T-helper 17 cell (primary cell): Measurements from ENCODE around the gene LRIT1. TPM values are rescaled to one million over a fixed set of nuclear protein-coding genes. Genes with fewer than 3 reads are reported as not detected.
"Not testable (repeated sequence)": the region's sequence is repeated elsewhere in the genome, so short reads cannot be mapped to it uniquely, and the experiment has no call there.

Source experiments
- ATAC-seq: fragments of 150-1000 bp; cut with Tn5 transposase; 2 replicates; pipeline ENCODE4 v1.10.0; 2021; ENCODE audit warnings: mild to moderate bottlenecking, moderate library complexity
- DNase-seq, 3 donors: peaks; one replicate each; pipeline versions ENCODE4 v3.0.0 to v3.0.0-alpha.2; 2020 to 2021
- H3K9me3 ChIP-seq: one replicate; pipeline ENCODE4 v1.7.0; 2013; ENCODE audit warnings: low read length, mild to moderate bottlenecking; ENCODE audit not compliant: control insufficient read depth, poor library complexity, severe bottlenecking
- H3K27ac Mint-ChIP-seq: one replicate; pipeline ENCODE4 v1.8.0; 2022; ENCODE audit warnings: mild to moderate bottlenecking, moderate library complexity, mixed read lengths
- H3K27me3 Mint-ChIP-seq: one replicate; pipeline ENCODE4 v1.8.0; 2022; ENCODE audit warnings: mixed read lengths
- H3K36me3 Mint-ChIP-seq: one replicate; pipeline ENCODE4 v1.8.0; 2022; ENCODE audit warnings: low read depth, mixed read lengths
- H3K4me1 Mint-ChIP-seq: one replicate; pipeline ENCODE4 v1.8.0; 2022; ENCODE audit warnings: mild to moderate bottlenecking, mixed read lengths
- H3K4me3 Mint-ChIP-seq: one replicate; pipeline ENCODE4 v1.8.0; 2022; ENCODE audit warnings: mild to moderate bottlenecking, moderate library complexity, mixed read lengths
- total RNA-seq, 4 donors: library from RNA in 2 of 4; stranded (reverse) in 2 of 4; gene quantifications; one replicate each; pipeline ENCODE4 v1.2.3 and lab custom pipeline; 2022 to 2026

The LRIT1 gene
- total RNA-seq = not detected
- 0 reads per million in 2 donors for total RNA-seq (lab: John Stamatoyannopoulos, UW)

DNA sequence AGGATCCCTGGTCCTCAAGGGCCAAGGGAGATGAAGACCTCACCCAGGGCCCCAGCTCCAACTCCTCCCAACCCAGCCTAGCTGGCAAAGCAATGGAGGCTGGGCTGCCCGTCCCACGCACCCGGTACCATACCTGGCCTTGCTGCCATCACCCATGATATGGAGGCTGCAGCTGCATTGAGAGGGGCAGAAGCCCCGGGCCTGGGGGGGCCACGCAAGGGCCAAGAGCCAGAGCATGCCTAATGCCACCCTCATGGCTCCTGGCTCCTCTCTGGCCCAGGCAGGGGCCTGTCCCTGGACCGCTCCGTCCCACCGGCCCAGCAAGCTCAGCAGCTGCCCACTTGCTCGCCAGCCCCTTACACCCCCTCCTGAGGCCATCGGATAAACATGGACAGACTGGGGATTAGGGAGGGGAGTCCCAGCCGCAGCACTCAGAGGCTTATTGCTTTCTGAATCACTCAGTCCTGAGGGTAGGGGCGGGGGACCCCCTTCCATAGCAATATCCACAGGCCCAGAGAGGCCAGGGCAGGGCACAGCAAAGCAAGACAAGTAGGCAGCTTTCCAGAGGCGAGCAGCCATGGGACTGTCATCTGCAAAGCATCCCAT lies at the start of gene LRIT1:
TSS of gene LRIT1 (minus strand) at position 362 of the 606 bp plus-strand sequence. CDS start at position 255, 107 bp downstream.
- no peaks in the 10 kb centered on the region for H3K4me1 Mint-ChIP-seq
- no peak within 1 kb of the TSS for H3K4me3 Mint-ChIP-seq
- DNase-seq (no peak), ATAC-seq (no peak)
- H3K27ac Mint-ChIP-seq = no peak within 1 kb of the TSS
- H3K9me3 ChIP-seq = no peaks in the 10 kb centered on the region
- H3K27me3 Mint-ChIP-seq = peaks cover 43% of the 10 kb centered on the region
- no peaks in the 10 kb centered on the region for H3K36me3 Mint-ChIP-seq

- no peak for ATAC-seq
- Mint-ChIP-seq H3K27me3 (peaks cover 17% of the 10 kb centered on the region), H3K4me1 (no peaks in the 10 kb centered on the region), H3K4me3 (no peak overlapping the region), H3K27ac (no peak overlapping the region), H3K36me3 (no peaks in the 10 kb centered on the region)
- H3K9me3 ChIP-seq = no peaks in the 10 kb centered on the region
- no peak for DNase-seq
These were observed 48.9 kb upstream of the LRIT1 start for GRCh38 chr10:84290235-84290634.

GRCh38 chr10:84289521-84290200 lies 48.3 kb upstream of the LRIT1 start:
- no peak overlapping the region for H3K27ac Mint-ChIP-seq
- H3K4me3 Mint-ChIP-seq = no peak overlapping the region
- peaks cover 17% of the 10 kb centered on the region for H3K27me3 Mint-ChIP-seq
- H3K4me1 Mint-ChIP-seq = no peaks in the 10 kb centered on the region
- no peak for DNase-seq
- ATAC-seq = no peak
- H3K36me3 Mint-ChIP-seq = no peaks in the 10 kb centered on the region
- no peaks in the 10 kb centered on the region for H3K9me3 ChIP-seq

DNA sequence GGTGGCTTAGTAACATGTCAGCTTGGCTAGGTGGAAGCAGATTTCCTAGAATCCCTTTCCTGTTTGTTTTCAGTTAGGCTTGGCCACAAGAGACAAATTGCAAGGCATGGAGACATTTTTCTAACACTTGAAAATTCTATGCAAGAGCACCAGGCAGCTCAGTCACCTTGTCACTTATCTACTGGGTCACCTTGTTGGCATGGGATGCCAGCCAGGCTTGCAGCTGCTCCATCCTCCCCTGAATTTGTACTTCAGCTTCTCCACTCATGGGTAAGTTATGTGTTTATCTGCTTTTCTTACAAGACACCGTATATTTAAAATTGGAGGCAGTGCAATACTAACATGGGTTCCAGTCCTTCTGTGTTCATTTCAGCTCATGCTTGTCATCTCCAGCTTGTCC lies 46.8 kb upstream of the LRIT1 start:
- DNase-seq (no peak), ATAC-seq (no peak)
- H3K36me3 Mint-ChIP-seq = no peaks in the 10 kb centered on the region
- no peaks in the 10 kb centered on the region for H3K9me3 ChIP-seq
- H3K27me3 Mint-ChIP-seq = peaks cover 17% of the 10 kb centered on the region
- no peak overlapping the region for H3K4me3 Mint-ChIP-seq
- H3K27ac Mint-ChIP-seq = no peak overlapping the region
- no peaks in the 10 kb centered on the region for H3K4me1 Mint-ChIP-seq

DNA sequence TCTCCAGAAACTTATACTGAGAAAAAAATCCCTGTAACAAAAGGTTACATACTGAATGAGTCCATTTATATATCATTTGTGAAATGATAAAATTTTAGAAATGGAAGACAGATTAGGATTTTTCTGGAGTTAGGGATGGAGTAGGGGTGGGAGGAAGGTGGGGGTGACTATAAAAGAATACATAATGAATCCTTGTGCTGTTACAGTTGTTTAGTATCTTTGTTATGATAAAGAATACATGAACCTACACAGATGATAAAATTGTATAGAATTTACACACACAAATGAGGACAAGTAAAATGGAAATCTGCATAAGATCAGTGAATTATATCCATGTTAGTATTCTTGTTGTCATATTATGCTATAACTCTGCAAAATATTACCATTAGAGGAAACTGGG lies 45.3 kb upstream of the LRIT1 start:
- no peaks in the 10 kb centered on the region for H3K9me3 ChIP-seq
- Mint-ChIP-seq H3K4me1 (no peaks in the 10 kb centered on the region), H3K4me3 (no peak overlapping the region), H3K36me3 (no peaks in the 10 kb centered on the region), H3K27ac (no peak overlapping the region), H3K27me3 (peaks cover 17% of the 10 kb centered on the region)
- no peak for ATAC-seq
- DNase-seq = no peak

- not testable (repeated sequence) for H3K4me1 Mint-ChIP-seq, DNase-seq, H3K9me3 ChIP-seq, H3K4me3 Mint-ChIP-seq, ATAC-seq, H3K36me3 Mint-ChIP-seq, H3K27ac Mint-ChIP-seq
- H3K27me3 Mint-ChIP-seq = peaks cover 42% of the 10 kb centered on the region
These were observed 38.6 kb upstream of the LRIT1 start for GRCh38 chr10:84279876-84280475.

- Mint-ChIP-seq H3K4me1 (peaks cover 15% of the 10 kb centered on the region), H3K36me3 (no peaks in the 10 kb centered on the region), H3K4me3 (no peak overlapping the region), H3K27ac (no peak overlapping the region), H3K27me3 (peaks cover 17% of the 10 kb centered on the region)
- no peak for ATAC-seq
- no peaks in the 10 kb centered on the region for H3K9me3 ChIP-seq
- no peak for DNase-seq
These were observed 29.4 kb upstream of the LRIT1 start for GRCh38 chr10:84270708-84271107.

DNA sequence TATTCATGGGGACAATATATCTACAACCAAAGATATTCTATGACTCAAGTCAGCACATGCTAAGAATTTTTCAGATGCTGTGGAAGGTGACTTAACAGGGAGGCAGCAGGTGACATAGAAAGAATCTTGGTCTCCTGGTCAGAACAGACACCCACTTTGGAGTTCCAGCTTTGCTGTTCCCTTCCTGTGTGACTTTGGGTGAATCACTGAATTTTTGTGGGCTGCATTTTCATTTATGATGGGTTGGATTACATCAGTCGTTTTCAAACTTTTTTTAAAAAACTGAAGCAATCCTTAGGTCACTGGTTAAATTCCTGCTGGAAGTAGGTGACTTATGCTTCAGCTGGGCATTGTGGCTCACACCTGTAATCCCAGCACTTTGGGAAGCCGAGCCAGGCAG lies 28.4 kb upstream of the LRIT1 start:
- H3K4me3 Mint-ChIP-seq = no peak overlapping the region
- peaks cover 15% of the 10 kb centered on the region for H3K4me1 Mint-ChIP-seq
- no peak overlapping the region for H3K27ac Mint-ChIP-seq
- DNase-seq = no peak
- H3K27me3 Mint-ChIP-seq = peaks cover 23% of the 10 kb centered on the region
- H3K36me3 Mint-ChIP-seq = no peaks in the 10 kb centered on the region
- ATAC-seq = no peak
- no peaks in the 10 kb centered on the region for H3K9me3 ChIP-seq

DNA sequence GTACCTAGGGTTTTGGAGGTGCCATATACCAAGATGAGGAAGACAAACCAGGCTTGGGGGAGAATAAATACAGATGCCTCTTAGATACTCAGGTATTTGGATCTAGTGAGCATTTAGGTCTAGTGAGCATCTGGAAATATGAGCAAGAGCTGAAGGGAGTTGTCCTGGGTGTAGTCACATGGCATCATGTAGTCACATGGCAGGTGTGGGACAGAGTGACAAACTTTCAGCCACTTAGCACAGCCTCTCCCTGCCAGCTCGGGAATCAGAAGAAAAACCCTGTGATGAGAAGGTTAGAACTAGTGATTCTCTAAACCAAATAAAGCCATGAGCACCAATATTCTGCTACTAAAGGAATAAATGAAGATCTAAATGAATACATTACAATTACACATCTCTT lies 27.8 kb upstream of the LRIT1 start:
- H3K4me3 Mint-ChIP-seq = no peak overlapping the region
- H3K27ac Mint-ChIP-seq = no peak overlapping the region
- peaks cover 19% of the 10 kb centered on the region for H3K4me1 Mint-ChIP-seq

DNA sequence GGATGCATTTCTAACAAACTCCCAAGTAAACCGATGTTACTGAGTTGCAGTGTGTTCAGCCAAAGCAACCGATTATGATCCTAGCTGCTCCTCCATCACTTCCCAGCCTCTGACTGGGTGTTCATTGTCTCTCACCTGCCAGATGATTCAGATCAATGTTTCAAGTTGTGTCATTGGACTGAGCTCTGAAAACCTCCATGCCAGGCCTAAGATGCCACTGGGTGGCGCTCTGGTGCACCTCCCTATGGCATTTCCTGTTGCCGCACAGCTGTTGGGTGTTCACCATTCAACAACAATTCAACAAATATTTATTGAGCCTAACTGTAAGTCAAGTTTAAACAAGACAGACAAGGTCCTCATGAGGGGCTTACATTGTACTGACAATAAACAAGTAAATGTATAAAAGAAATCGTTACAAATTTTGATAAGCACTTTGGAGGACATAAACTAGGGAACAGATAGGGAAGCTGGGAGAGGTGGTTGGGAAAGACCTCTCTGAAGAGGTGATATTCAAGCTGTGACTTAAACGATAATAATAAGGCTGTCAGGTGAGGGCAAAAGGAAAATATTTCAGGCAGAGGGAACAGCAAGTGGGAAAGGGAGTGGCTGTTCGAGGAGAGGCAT lies 26.3 kb upstream of the LRIT1 start:
- Mint-ChIP-seq H3K4me3 (peak overlapping the region; percentile 19), H3K4me1 (peaks cover 19% of the 10 kb centered on the region), H3K27ac (peak overlapping the region; percentile 24), H3K36me3 (no peaks in the 10 kb centered on the region), H3K27me3 (peaks cover 45% of the 10 kb centered on the region)
- no peaks in the 10 kb centered on the region for H3K9me3 ChIP-seq
- peak; percentile 23 to 65 (median 28) for DNase-seq
- ATAC-seq = peak; percentile 75

More for the DNA sequence above, 27.8 kb upstream of the LRIT1 start:
- DNase-seq (no peak), ATAC-seq (no peak)
- no peaks in the 10 kb centered on the region for H3K9me3 ChIP-seq
- Mint-ChIP-seq H3K36me3 (no peaks in the 10 kb centered on the region), H3K27me3 (peaks cover 29% of the 10 kb centered on the region)

- Mint-ChIP-seq H3K27ac (no peak overlapping the region), H3K4me1 (peaks cover 16% of the 10 kb centered on the region), H3K27me3 (peaks cover 63% of the 10 kb centered on the region), H3K4me3 (no peak overlapping the region), H3K36me3 (no peaks in the 10 kb centered on the region)
- DNase-seq (no peak), ATAC-seq (no peak)
- H3K9me3 ChIP-seq = no peaks in the 10 kb centered on the region
These were observed 24.1 kb upstream of the LRIT1 start for GRCh38 chr10:84265418-84265817.

- Mint-ChIP-seq H3K4me3 (no peak overlapping the region), H3K27me3 (peaks cover 69% of the 10 kb centered on the region), H3K27ac (no peak overlapping the region), H3K36me3 (no peaks in the 10 kb centered on the region), H3K4me1 (peaks cover 16% of the 10 kb centered on the region)
- no peaks in the 10 kb centered on the region for H3K9me3 ChIP-seq
- ATAC-seq = peak; percentile 94
- peak; percentile 40 to 60 (median 50) for DNase-seq
These were observed 23.3 kb upstream of the LRIT1 start for GRCh38 chr10:84264611-84265141.

- Mint-ChIP-seq H3K4me1 (peaks cover 16% of the 10 kb centered on the region), H3K36me3 (no peaks in the 10 kb centered on the region), H3K27ac (no peak overlapping the region), H3K4me3 (no peak overlapping the region), H3K27me3 (peaks cover 61% of the 10 kb centered on the region)
- ATAC-seq = no peak
- no peaks in the 10 kb centered on the region for H3K9me3 ChIP-seq
- DNase-seq = no peak
These were observed 22.4 kb upstream of the LRIT1 start for GRCh38 chr10:84263716-84264115.
